Astrocyte (in vitro differentiated cells and primary cell): ENCODE results near the gene C12orf57. TPM values are rescaled to one million over a fixed set of nuclear protein-coding genes. Genes with fewer than 3 reads are reported as not detected.

Source experiments
- DNase-seq: peaks from one replicate; pipeline ENCODE4 v3.0.0-alpha.2; 2010; ENCODE audit warnings: low read depth
- FAIRE-seq: peaks from 2 replicates; lab custom pipeline; 2011; peaks lifted over from hg19 to GRCh38; lab: Jason Lieb, UNC
- H2AFZ ChIP-seq: 2 replicates; pipeline ENCODE4 v1.6.0; 2012; ENCODE audit warnings: low read depth, low read length, inconsistent platforms
- H3K27ac ChIP-seq: 2 replicates; pipeline ENCODE4 v1.5.1; 2011; ENCODE audit warnings: low read depth, low read length, inconsistent platforms
- H3K27me3 ChIP-seq: 2 replicates; pipeline ENCODE4 v1.6.0; 2011; ENCODE audit warnings: low read length, inconsistent platforms; ENCODE audit not compliant: insufficient read depth
- H3K36me3 ChIP-seq: 2 replicates; pipeline ENCODE4 v1.5.1; 2011; ENCODE audit warnings: low read length, inconsistent platforms; ENCODE audit not compliant: insufficient read depth
- H3K4me1 ChIP-seq: 2 replicates; pipeline ENCODE4 v1.5.1; 2011; ENCODE audit warnings: low read length, inconsistent platforms; ENCODE audit not compliant: insufficient read depth
- H3K4me2 ChIP-seq: 2 replicates; pipeline ENCODE4 v1.6.0; 2012; ENCODE audit warnings: low read length, inconsistent platforms
- H3K4me3 ChIP-seq: 2 replicates; pipeline ENCODE4 v1.5.1; 2011; ENCODE audit warnings: low read depth, mild to moderate bottlenecking, low read length, inconsistent platforms; ENCODE audit not compliant: insufficient read depth
- H3K79me2 ChIP-seq: 2 replicates; pipeline ENCODE4 v1.6.0; 2012; ENCODE audit warnings: mild to moderate bottlenecking, low read length, inconsistent platforms; ENCODE audit not compliant: insufficient read depth
- H3K9ac ChIP-seq: 2 replicates; pipeline ENCODE4 v1.6.0; 2012; ENCODE audit warnings: mild to moderate bottlenecking, low read length, inconsistent platforms
- H3K9me3 ChIP-seq: 2 replicates; pipeline ENCODE4 v1.5.1; 2012; ENCODE audit warnings: low read depth, mild to moderate bottlenecking, low read length, inconsistent platforms; ENCODE audit not compliant: insufficient read depth
- H4K20me1 ChIP-seq: 2 replicates; pipeline ENCODE4 v1.6.0; 2012; ENCODE audit warnings: low read length, inconsistent platforms; ENCODE audit not compliant: insufficient read depth
- H3K27ac Mint-ChIP-seq: one replicate; pipeline ENCODE4 v1.8.0; 2021; ENCODE audit warnings: mild to moderate bottlenecking, mixed read lengths; ENCODE audit not compliant: unreplicated experiment
- H3K27me3 Mint-ChIP-seq: one replicate; pipeline ENCODE4 v1.8.0; 2021; ENCODE audit warnings: low read depth, mixed read lengths; ENCODE audit not compliant: unreplicated experiment
- H3K36me3 Mint-ChIP-seq: one replicate; pipeline ENCODE4 v1.8.0; 2021; ENCODE audit warnings: low read depth, mixed read lengths; ENCODE audit not compliant: unreplicated experiment
- H3K4me1 Mint-ChIP-seq: one replicate; pipeline ENCODE4 v1.8.0; 2021; ENCODE audit warnings: low read depth, mixed read lengths; ENCODE audit not compliant: unreplicated experiment
- H3K4me3 Mint-ChIP-seq: one replicate; pipeline ENCODE4 v1.8.0; 2021; ENCODE audit warnings: mild to moderate bottlenecking, moderate library complexity, mixed read lengths; ENCODE audit not compliant: unreplicated experiment
- H3K9me3 Mint-ChIP-seq: one replicate; pipeline ENCODE4 v1.8.0; 2021; ENCODE audit warnings: mild to moderate bottlenecking, mixed read lengths; ENCODE audit not compliant: unreplicated experiment
- EZH2 ChIP-seq: IDR thresholded peaks from 2 replicates; pipeline ENCODE4 v1.6.1; 2012; ENCODE audit warnings: mild to moderate bottlenecking, low read length, inconsistent platforms; ENCODE audit not compliant: insufficient read depth
- total RNA-seq: library from RNA; stranded (reverse); gene quantifications from 2 replicates; pipeline ENCODE4 v1.2.1, GENCODE V29; 2021
- TF ChIP-seq, protein P1 (sequence below): IDR thresholded peaks from 2 replicates; pipeline ENCODE4 v1.5.1; 2011; ENCODE audit warnings: low read depth, mild to moderate bottlenecking, inconsistent platforms, low read length, moderate library complexity; ENCODE audit not compliant: insufficient read depth

C12orf57 gene
- total RNA-seq, 1 donor from 2014 or later, result 117 TPM

DNA sequence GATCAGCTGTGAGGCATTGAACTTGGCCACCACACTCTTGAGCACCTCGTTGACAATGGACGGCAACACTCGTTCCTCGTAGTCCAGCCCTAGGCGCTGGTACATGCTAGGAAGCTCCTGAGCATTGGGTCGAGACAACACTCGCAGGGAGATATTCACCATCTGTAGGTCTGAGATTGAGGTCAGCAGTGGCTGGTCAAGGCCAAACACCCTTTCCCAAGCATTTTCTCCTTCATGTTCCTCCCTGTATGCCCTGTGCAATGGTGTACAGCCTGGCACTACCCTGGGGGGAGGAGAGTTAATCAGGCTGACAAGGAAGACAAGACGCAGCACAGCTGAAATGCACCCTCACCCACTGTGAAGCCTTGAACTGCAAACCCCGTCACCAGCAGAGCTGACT, 24.6 kb downstream of the C12orf57 start:
- Mint-ChIP-seq H3K4me3 (peak overlapping the region; percentile 100), H3K36me3 (peaks cover 12% of the 10 kb centered on the region), H3K27ac (no peak overlapping the region), H3K9me3 (no peaks in the 10 kb centered on the region), H3K4me1 (peaks cover 21% of the 10 kb centered on the region), H3K27me3 (no peaks in the 10 kb centered on the region)
- Histone ChIP-seq H3K9ac (peak overlapping the region; percentile 98), H3K4me2 (peak overlapping the region; percentile 98), H3K27me3 (no peaks in the 10 kb centered on the region), H3K4me1 (peaks cover 12% of the 10 kb centered on the region), H3K79me2 (peaks cover 60% of the 10 kb centered on the region), H3K27ac (no peak overlapping the region), H4K20me1 (peaks cover 7% of the 10 kb centered on the region), H2AFZ (no peak overlapping the region), H3K9me3 (no peaks in the 10 kb centered on the region), H3K4me3 (no peak overlapping the region), H3K36me3 (peaks cover 29% of the 10 kb centered on the region)
- FAIRE-seq (no peak), DNase-seq (no peak)
- TF ChIP-seq EZH2, result no peak
- TF ChIP-seq, protein P1, sequence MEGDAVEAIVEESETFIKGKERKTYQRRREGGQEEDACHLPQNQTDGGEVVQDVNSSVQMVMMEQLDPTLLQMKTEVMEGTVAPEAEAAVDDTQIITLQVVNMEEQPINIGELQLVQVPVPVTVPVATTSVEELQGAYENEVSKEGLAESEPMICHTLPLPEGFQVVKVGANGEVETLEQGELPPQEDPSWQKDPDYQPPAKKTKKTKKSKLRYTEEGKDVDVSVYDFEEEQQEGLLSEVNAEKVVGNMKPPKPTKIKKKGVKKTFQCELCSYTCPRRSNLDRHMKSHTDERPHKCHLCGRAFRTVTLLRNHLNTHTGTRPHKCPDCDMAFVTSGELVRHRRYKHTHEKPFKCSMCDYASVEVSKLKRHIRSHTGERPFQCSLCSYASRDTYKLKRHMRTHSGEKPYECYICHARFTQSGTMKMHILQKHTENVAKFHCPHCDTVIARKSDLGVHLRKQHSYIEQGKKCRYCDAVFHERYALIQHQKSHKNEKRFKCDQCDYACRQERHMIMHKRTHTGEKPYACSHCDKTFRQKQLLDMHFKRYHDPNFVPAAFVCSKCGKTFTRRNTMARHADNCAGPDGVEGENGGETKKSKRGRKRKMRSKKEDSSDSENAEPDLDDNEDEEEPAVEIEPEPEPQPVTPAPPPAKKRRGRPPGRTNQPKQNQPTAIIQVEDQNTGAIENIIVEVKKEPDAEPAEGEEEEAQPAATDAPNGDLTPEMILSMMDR, result no peak

DNA sequence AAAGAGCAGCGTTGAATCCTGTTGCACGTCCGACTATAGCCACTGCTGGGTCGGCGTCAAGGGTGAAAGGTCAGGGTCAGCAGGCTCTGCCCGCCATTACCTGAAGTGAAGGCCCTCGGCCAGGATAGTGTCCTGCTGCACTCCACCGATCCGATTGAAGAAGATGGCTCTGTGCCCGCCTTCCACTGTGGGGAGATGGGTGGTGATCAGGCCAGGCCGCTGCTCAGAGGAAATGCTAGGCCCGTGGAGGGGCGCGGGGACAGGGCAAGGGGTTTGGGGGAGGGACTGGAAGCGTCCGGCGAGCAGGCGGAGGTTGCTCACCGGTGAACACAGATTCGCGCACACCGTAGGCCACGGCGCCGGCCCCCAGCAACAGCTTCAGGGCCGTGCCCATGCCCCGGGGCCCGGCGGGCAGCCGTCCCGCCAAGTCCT, 26.3 kb downstream of the C12orf57 start:
- H3K27me3 Mint-ChIP-seq, result no peaks in the 10 kb centered on the region
- Histone ChIP-seq H2AFZ (peak overlapping the region; percentile 71), H3K36me3 (peaks cover 42% of the 10 kb centered on the region), H3K27me3 (no peaks in the 10 kb centered on the region), H4K20me1 (peaks cover 7% of the 10 kb centered on the region), H3K9me3 (no peaks in the 10 kb centered on the region), H3K27ac (peak overlapping the region; percentile 91), H3K4me3 (peak overlapping the region; percentile 97), H3K4me2 (peak overlapping the region; percentile 98), H3K9ac (peak overlapping the region; percentile 98), H3K79me2 (peaks cover 68% of the 10 kb centered on the region), H3K4me1 (peaks cover 12% of the 10 kb centered on the region)
- TF ChIP-seq EZH2, result no peak
- TF ChIP-seq, protein P1, result no peak
- no peaks in the 10 kb centered on the region for H3K9me3 Mint-ChIP-seq
- peak overlapping the region; percentile 100 for H3K4me3 Mint-ChIP-seq
- peak overlapping the region; percentile 92 for H3K27ac Mint-ChIP-seq
- no peak for FAIRE-seq
- peaks cover 12% of the 10 kb centered on the region for H3K36me3 Mint-ChIP-seq
- DNase-seq, result no peak
- H3K4me1 Mint-ChIP-seq, result peaks cover 19% of the 10 kb centered on the region

DNA sequence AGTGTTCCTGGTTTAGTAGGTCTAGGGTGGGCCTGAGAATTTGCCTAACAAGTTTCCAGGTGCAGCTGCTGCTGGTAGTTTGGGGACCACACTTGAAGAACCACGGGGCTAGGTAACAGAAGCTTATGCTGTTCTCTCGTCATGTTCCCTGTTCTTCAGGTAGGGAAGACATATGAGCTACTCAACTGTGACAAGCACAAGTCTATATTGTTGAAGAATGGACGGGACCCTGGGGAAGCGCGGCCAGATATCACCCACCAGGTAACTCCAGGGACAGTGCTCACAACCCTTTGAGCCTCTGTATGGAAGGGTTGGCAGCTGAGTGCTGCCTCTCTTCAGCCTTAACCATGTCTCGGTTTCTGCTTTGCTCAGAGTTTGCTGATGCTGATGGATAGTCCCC, 30.4 kb downstream of the C12orf57 start:
- no peaks in the 10 kb centered on the region for H3K27me3 ChIP-seq
- no peak for FAIRE-seq
- H3K4me2 ChIP-seq, result no peak overlapping the region
- no peak for DNase-seq
- Mint-ChIP-seq H3K9me3 (no peaks in the 10 kb centered on the region), H3K27ac (no peak overlapping the region), H3K27me3 (no peaks in the 10 kb centered on the region), H3K4me1 (peaks cover 12% of the 10 kb centered on the region), H3K4me3 (no peak overlapping the region), H3K36me3 (peaks cover 12% of the 10 kb centered on the region)
- H3K79me2 ChIP-seq, result peaks cover 45% of the 10 kb centered on the region
- H3K4me1 ChIP-seq, result peaks cover 5% of the 10 kb centered on the region
- no peak overlapping the region for H3K9ac ChIP-seq
- H2AFZ ChIP-seq, result no peak overlapping the region
- H3K4me3 ChIP-seq, result no peak overlapping the region
- H3K9me3 ChIP-seq, result no peaks in the 10 kb centered on the region
- H3K27ac ChIP-seq, result no peak overlapping the region
- H3K36me3 ChIP-seq, result peaks cover 45% of the 10 kb centered on the region
- H4K20me1 ChIP-seq, result no peaks in the 10 kb centered on the region
- no peak for TF ChIP-seq EZH2
- TF ChIP-seq, protein P1, result no peak
